ENCODE results near the gene TMEM132A. TPM values are rescaled to one million over a fixed set of nuclear protein-coding genes. Genes with fewer than 3 reads are reported as not detected.

TMEM132A gene
- total RNA-seq, 6 experiments from 2014 or later: 0.76 to 4.2 (median 1.7) TPM

GRCh38 chr11:60921777-60922335, 2.4 kb upstream of the TMEM132A start:
- DNase-seq (no peak), ATAC-seq (no peak)
- Histone ChIP-seq H3K9me3 (no peaks in the 10 kb centered on the region), H3K27ac (no peak overlapping the region), H3K4me1 (peaks cover 0 to 11% (median 0%) of the 10 kb centered on the region in 4 donors), H3K4me3 (no peak overlapping the region), H3K27me3 (no peaks in the 10 kb centered on the region), H3K36me3 (peaks cover 0 to 27% (median 14%) of the 10 kb centered on the region in 4 donors)
- intact Hi-C loops (cut with DNase I): no loop called here
- TF ChIP-seq POLR2A (IDR thresholded peaks at IDR 0.05): no peak
- no peak for TF ChIP-seq CTCF (IDR thresholded peaks at IDR 0.05)
- WGBS (ENCODE audit: insufficient coverage, low coverage, low lambda C conversion rate, missing lambda C conversion rate): 84% methylated on average over 3 of the region's 23 CpGs

GRCh38 chr11:60922906-60923305, 1.4 kb upstream of the TMEM132A start:
- H3K4me1 ChIP-seq: peaks cover 0 to 11% (median 0%) of the 10 kb centered on the region in 4 donors
- no peak for ATAC-seq
- H3K27me3 ChIP-seq: no peaks in the 10 kb centered on the region
- H3K9me3 ChIP-seq: no peaks in the 10 kb centered on the region
- H3K4me3 ChIP-seq: no peak overlapping the region
- TF ChIP-seq CTCF (IDR thresholded peaks at IDR 0.05) (no peak), POLR2A (IDR thresholded peaks at IDR 0.05) (no peak)
- H3K36me3 ChIP-seq: peaks cover 0 to 27% (median 14%) of the 10 kb centered on the region in 4 donors
- intact Hi-C loops (cut with DNase I): no loop called here
- DNase-seq: no peak
- WGBS (ENCODE audit: insufficient coverage, low coverage, low lambda C conversion rate, missing lambda C conversion rate): no CpG with 5 or more reads among the region's 6 CpGs
- no peak overlapping the region for H3K27ac ChIP-seq

- TF ChIP-seq POLR2A (IDR thresholded peaks at IDR 0.05) (no peak), CTCF (IDR thresholded peaks at IDR 0.05) (no peak)
- H3K4me1 ChIP-seq: peaks cover 0 to 11% (median 0%) of the 10 kb centered on the region in 4 donors
- ATAC-seq (no peak), DNase-seq (no peak)
- H3K27me3 ChIP-seq: no peaks in the 10 kb centered on the region
- H3K9me3 ChIP-seq: no peaks in the 10 kb centered on the region
- WGBS (ENCODE audit: insufficient coverage, low coverage, low lambda C conversion rate, missing lambda C conversion rate): 72% methylated on average over 3 of the region's 5 CpGs
- intact Hi-C loops (cut with DNase I): no loop called here
- no peak overlapping the region for H3K4me3 ChIP-seq
- H3K27ac ChIP-seq: no peak overlapping the region
- peaks cover 0 to 27% (median 14%) of the 10 kb centered on the region in 4 donors for H3K36me3 ChIP-seq
These were observed 934 bp upstream of the TMEM132A start for GRCh38 chr11:60923326-60923725.

- 80% methylated on average over 2 of the region's 6 CpGs for WGBS (ENCODE audit: insufficient coverage, low coverage, low lambda C conversion rate, missing lambda C conversion rate)
- no peak for TF ChIP-seq CTCF (IDR thresholded peaks at IDR 0.05)
- TF ChIP-seq POLR2A (IDR thresholded peaks at IDR 0.05): no peak
- peaks cover 0 to 11% (median 0%) of the 10 kb centered on the region in 4 donors for H3K4me1 ChIP-seq
- no peaks in the 10 kb centered on the region for H3K9me3 ChIP-seq
- intact Hi-C loops (cut with DNase I): no loop called here
- H3K27ac ChIP-seq: no peak overlapping the region
- peak; percentile 6 to 34 (median 9) for ATAC-seq
- no peak overlapping the region for H3K4me3 ChIP-seq
- H3K27me3 ChIP-seq: no peaks in the 10 kb centered on the region
- DNase-seq: no peak
- peaks cover 0 to 27% (median 14%) of the 10 kb centered on the region in 4 donors for H3K36me3 ChIP-seq
These were observed 505 bp upstream of the TMEM132A start for GRCh38 chr11:60923800-60924109.
